K562 (cell line): Measurements from ENCODE around the gene VAMP8. TPM values are rescaled to one million over a fixed set of nuclear protein-coding genes. Genes with fewer than 3 reads are reported as not detected.

Source experiments
- ATF6 ChIP-seq: sonication (generic); formaldehyde crosslinking; IDR thresholded peaks from 2 replicates; pipeline ENCODE4 v1.4.0; 2020; ENCODE audit warnings: mild to moderate bottlenecking, missing genetic modification reagents
- CHD1 ChIP-seq: fragments of 200-600 bp; sonication (generic); IDR thresholded peaks from one replicate; pipeline ENCODE4 v1.6.1; 2012; ENCODE audit warnings: mild to moderate bottlenecking, moderate library complexity, low read length, inconsistent platforms
- E2F6 ChIP-seq, 2 experiments: IDR thresholded peaks; 2 replicates each; pipeline ENCODE4 v1.6.1; 2011; ENCODE audit warnings: borderline replicate concordance in 1 of 2, control low read depth in 1 of 2, low read depth in 1 of 2, low read length in 1 of 2, mild to moderate bottlenecking in 1 of 2, mixed read lengths in 1 of 2, moderate library complexity in 1 of 2; ENCODE audit not compliant: insufficient read depth in 1 of 2, insufficient read length in 1 of 2, poor library complexity in 1 of 2, severe bottlenecking in 1 of 2; ENCODE audit errors: extremely low read depth in 1 of 2
- HMG20A ChIP-seq: fragments of 450-650 bp; formaldehyde crosslinking; conservative IDR thresholded peaks from 2 replicates; pipeline ENCODE4 v1.4.0; 2020; ENCODE audit warnings: mild to moderate bottlenecking, mixed read lengths
- MITF ChIP-seq: IDR thresholded peaks from 2 replicates; pipeline ENCODE4 v1.6.1; 2014; ENCODE audit warnings: antibody characterized with exemption
- RFX1 ChIP-seq: fragments of 450-650 bp; IDR thresholded peaks from 2 replicates; pipeline ENCODE4 v1.6.1; 2016; ENCODE audit warnings: mild to moderate bottlenecking, moderate library complexity
- SREBF1 ChIP-seq: fragments of 150-350 bp; IDR thresholded peaks from 2 replicates; pipeline ENCODE4 v1.6.1; 2014; ENCODE audit warnings: antibody characterized with exemption, low read depth, low read length, borderline replicate concordance
- STAT6 ChIP-seq: sonication (generic); formaldehyde crosslinking; IDR thresholded peaks from 2 replicates; pipeline ENCODE4 v1.8.1; 2023; ENCODE audit warnings: mild to moderate bottlenecking, missing genetic modification reagents
- TAL1 ChIP-seq: fragments of 450-650 bp; IDR thresholded peaks from 2 replicates; pipeline ENCODE4 v1.6.1; 2016; ENCODE audit warnings: mild to moderate bottlenecking
- ZNF121 ChIP-seq: sonication (generic); formaldehyde crosslinking; conservative IDR thresholded peaks from 2 replicates; pipeline ENCODE4 v1.8.0; 2022; ENCODE audit warnings: missing genetic modification reagents
- ZNF143 ChIP-seq: sonication (generic); formaldehyde crosslinking; IDR thresholded peaks from 2 replicates; pipeline ENCODE4 v1.9.0; 2022; ENCODE audit warnings: mild to moderate bottlenecking, missing genetic modification reagents
- ZNF77 ChIP-seq: fragments of 250-450 bp; sonication (Bioruptor Pico); IDR thresholded peaks from 2 replicates; pipeline ENCODE4 v1.5.0; 2020
- polyA plus RNA-seq, 8 experiments: library from polyadenylated mRNA; depleted of rRNA in 4 of 8; stranded (reverse) in 5 of 8; unstranded in 3 of 8; fragments of >200 nt; fragmentation: Nextera tagmentation in 2 of 8; fragmentation: Illumina TruSeq in 1 of 8; extraction: Ambion mirVana in 2 of 8; extraction: Trizol in 1 of 8; gene quantifications; 2 replicates each; pipeline versions ENCODE4 v1.2.1 to v1.2.3, GENCODE V29; 2011 to 2014; ENCODE audit warnings: inconsistent platforms in 1 of 8, missing spikeins in 1 of 8
- total RNA-seq, 7 experiments: library from RNA; depleted of rRNA in 6 of 7; stranded (reverse); fragments of >200 nt in 6 of 7; fragmentation: Illumina TruSeq in 2 of 7; extraction: Trizol in 2 of 7; gene quantifications; 2 replicates each; pipeline versions ENCODE4 v1.2.1 to v1.2.3, GENCODE V29; 2011 to 2021; ENCODE audit warnings: low replicate concordance in 1 of 7
- TF ChIP-seq, protein P1 (sequence below): fragments of 250-450 bp; sonication (Bioruptor Pico); IDR thresholded peaks from 2 replicates; pipeline ENCODE4 v1.5.0; 2021; ENCODE audit warnings: mild to moderate bottlenecking, moderate library complexity

Gene VAMP8
- total and polyA plus RNA-seq, 9 of the 15 experiments (the other 6 are each of a cell fraction or from before 2014, with no cell fraction given), result 107 to 571 (median 248) TPM

- TF ChIP-seq STAT6 (CRISPR knock-in tag) (no peak), TAL1 (no peak), MITF (no peak), ZNF121 (CRISPR knock-in tag) (no peak), SREBF1 (no peak), HMG20A (no peak), RFX1 (no peak), ATF6 (CRISPR knock-in tag) (0 out of 2 replicates have a peak, but pooled peaks have one; percentile 46), ZNF143 (no peak), CHD1 (no peak), ZNF77 (CRISPR knock-in tag) (no peak), E2F6 (IDR thresholded peaks at IDR 0.05; ENCODE audit: borderline replicate concordance in 1 of 2, extremely low read depth in 1 of 2, insufficient read depth in 1 of 2, insufficient read length in 1 of 2, low read depth in 1 of 2, low read length in 1 of 2, poor library complexity in 1 of 2, severe bottlenecking in 1 of 2) (peak; percentile 35 to 82)
- TF ChIP-seq, protein P1, sequence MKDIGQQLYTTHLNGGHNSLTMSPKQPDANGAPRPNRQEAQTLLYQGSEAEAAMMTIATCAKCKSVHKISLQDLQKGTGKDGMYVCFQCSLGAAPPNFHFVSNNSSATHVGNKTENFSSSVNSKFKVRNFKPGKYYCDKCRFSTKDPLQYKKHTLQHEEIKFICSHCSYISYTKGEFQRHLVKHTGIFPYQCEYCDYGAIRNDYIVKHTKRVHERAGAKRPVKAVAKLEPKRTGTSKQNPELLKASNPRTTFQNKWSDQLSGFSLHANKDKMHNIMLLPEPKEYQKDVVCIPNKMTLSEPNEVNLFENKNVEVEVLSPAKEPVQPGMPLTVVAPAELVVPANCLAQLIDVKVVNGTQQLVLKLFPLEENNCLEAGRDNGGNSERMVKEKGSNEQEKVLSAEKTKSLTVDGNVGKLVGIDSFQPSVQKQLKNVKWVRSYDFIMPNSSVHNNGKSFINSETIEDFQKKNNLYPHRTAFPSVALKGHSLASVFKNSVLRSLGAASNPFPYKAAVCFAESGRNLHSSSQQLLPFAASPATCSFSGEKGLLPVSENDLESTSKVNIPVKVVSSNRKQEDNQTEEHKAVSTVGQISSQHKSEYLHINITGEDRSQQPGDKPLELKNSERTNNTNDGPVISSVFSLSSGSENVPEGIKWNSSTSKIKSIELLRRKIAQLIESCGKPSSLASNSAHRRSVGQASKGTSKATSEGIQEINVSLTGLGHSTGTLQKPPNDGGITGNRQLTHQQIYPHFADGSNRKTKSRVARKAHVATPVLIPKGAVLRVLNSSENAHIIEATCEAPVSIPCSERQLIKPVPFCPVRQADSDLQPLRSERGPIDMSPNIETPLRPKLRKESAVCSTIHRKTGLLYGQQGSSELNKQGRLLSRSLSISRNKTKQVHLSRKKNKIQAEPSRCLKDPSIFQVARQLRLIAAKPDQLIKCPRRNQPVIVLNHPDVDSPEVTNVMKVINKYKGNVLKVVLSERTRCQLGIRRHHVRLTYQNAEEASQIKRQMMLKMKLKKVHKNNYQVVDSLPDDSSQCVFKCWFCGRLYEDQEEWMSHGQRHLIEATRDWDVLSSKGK, result no peak
These were observed 1.1 kb downstream of the VAMP8 start (continued) for GRCh38 chr2:85578243-85579180.
